Measurements from ENCODE around the gene KLHL40. TPM values are rescaled to one million over a fixed set of nuclear protein-coding genes. Genes with fewer than 3 reads are reported as not detected.

The KLHL40 gene
- total RNA-seq, 1 experiment from 2014 or later, result not detected

DNA sequence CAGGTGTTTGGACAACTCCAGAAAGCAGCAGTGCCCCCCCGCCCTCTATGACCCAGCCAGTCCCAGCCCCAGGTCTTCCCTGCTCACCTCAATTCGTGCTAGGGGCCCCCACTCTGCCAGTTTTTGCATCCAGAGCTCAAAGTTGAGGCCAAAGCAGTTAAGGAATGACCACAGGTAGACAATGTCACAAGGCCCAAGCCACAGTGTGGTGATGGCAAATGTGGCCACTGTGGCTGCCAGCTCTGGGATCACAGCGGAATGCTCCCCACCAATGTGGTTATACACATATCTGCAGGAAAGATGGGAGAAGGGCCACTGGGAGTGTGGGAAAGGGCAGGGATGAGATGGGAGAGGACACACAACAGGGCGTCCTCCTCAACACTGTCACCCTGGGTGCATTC lies 8.2 kb downstream of the KLHL40 start:
- Histone ChIP-seq H3K9me3 (ENCODE audit: low read depth, low read length, poor library complexity, severe bottlenecking) (no peaks in the 10 kb centered on the region), H3K4me3 (ENCODE audit: low read depth, low read length, poor library complexity, severe bottlenecking) (no peak overlapping the region), H3K27ac (ENCODE audit: low read depth, low read length, poor library complexity, severe bottlenecking) (no peak overlapping the region), H3K27me3 (replicated peaks; ENCODE audit: insufficient read depth, low read depth, low read length, poor library complexity) (no peaks in the 10 kb centered on the region), H3K36me3 (ENCODE audit: insufficient read depth, low read length, poor library complexity, severe bottlenecking) (no peaks in the 10 kb centered on the region), H3K4me1 (ENCODE audit: insufficient read depth, low read length, poor library complexity, severe bottlenecking) (no peaks in the 10 kb centered on the region)
- ChIA-PET POLR2A (ENCODE audit: low non-redundant PET) (no interaction called here), CTCF (no interaction called here)
- no peak for DNase-seq (ENCODE audit: low spot score)
- intact Hi-C loops (cut with micrococcal nuclease; ENCODE audit: unreplicated experiment), result no loop called here
- no peak for TF ChIP-seq EZH2 (IDR thresholded peaks at IDR 0.05; ENCODE audit: borderline replicate concordance, low read depth, low read length, poor library complexity, severe bottlenecking)
- TF ChIP-seq CTCF (conservative IDR thresholded peaks at IDR 0.05; ENCODE audit: low read depth, low read length), result no peak
- no TSS peak for BruUV-seq (replicated peaks)

DNA sequence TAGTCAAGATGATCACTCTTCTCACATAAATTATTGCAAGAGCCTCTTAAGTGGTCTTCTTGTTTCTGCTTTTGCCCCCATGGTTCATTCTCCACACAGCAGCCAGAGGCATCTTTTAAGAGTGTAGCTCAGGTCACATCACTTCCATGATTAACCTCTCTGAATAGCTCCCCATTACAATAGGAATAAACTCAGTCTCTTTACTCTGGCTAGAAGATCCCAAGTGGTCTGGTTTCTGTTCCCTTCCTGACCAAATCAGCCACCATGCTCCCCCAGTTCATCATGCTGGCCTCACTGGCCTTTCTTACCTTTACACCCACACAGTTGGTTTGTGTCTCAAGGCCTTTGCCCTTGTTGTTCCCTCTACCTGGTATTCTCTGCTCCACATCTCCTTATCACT lies 9.0 kb downstream of the KLHL40 start:
- BruUV-seq (replicated peaks), result no TSS peak
- POLR2A ChIA-PET (ENCODE audit: low non-redundant PET), result no interaction called here
- Histone ChIP-seq H3K27me3 (replicated peaks; ENCODE audit: insufficient read depth, low read depth, low read length, poor library complexity) (no peaks in the 10 kb centered on the region), H3K4me3 (ENCODE audit: low read depth, low read length, poor library complexity, severe bottlenecking) (no peak overlapping the region), H3K27ac (ENCODE audit: low read depth, low read length, poor library complexity, severe bottlenecking) (no peak overlapping the region), H3K36me3 (ENCODE audit: insufficient read depth, low read length, poor library complexity, severe bottlenecking) (no peaks in the 10 kb centered on the region), H3K4me1 (ENCODE audit: insufficient read depth, low read length, poor library complexity, severe bottlenecking) (no peaks in the 10 kb centered on the region), H3K9me3 (ENCODE audit: low read depth, low read length, poor library complexity, severe bottlenecking) (no peaks in the 10 kb centered on the region)
- TF ChIP-seq EZH2 (IDR thresholded peaks at IDR 0.05; ENCODE audit: borderline replicate concordance, low read depth, low read length, poor library complexity, severe bottlenecking), result no peak
- no peak for TF ChIP-seq CTCF (conservative IDR thresholded peaks at IDR 0.05; ENCODE audit: low read depth, low read length)
- intact Hi-C loops (cut with micrococcal nuclease; ENCODE audit: unreplicated experiment), result no loop called here
- CTCF ChIA-PET, result no interaction called here
- DNase-seq (ENCODE audit: low spot score), result no peak

DNA sequence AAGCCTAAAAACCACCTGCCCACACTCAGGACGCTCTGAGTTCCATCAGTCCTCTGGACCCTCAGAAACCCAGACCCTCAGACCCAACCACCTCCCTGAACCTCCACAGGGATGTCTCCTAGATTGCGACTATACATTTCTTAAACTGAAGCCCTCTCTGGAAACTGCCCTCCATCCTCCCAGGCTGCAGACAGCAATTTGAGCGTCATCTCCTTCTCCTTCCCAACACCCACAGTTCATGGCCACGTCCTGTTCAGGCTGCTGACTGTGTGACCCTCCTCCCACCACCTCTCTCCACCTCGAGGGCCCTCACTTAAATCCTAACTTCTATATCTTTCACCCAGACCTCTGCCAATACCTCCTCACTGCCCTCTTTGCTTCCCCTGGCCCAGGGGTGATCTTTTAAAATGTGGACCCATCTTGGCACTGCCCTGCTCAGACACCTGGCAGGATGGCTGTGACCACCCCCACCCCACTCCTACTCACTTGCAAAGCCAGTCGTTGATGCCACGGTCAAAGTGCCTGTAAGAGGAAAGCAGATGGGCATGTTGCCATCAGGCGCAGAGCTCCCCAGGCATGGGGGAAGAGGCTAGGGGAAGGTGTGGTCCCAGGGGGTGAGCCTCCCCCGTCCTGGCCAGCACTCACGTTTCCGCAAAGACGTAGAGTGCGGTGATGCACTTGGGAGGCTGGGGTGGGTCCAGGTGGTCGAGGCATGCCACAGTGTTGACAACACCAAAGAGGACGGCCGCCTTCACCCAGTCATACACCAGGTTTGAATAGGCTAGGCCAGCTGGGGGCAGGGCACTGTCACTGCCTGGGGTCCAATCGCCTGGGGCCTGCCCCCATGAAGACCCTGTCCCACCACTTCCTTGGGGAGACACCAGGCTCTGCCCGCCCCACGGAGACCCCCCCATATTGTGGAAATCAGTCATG lies 11.3 kb downstream of the KLHL40 start:
- intact Hi-C loops (cut with micrococcal nuclease; ENCODE audit: unreplicated experiment), result no loop called here
- no peaks in the 10 kb centered on the region for H3K36me3 ChIP-seq (ENCODE audit: insufficient read depth, low read length, poor library complexity, severe bottlenecking)
- CTCF ChIA-PET, result no interaction called here
- H3K4me1 ChIP-seq (ENCODE audit: insufficient read depth, low read length, poor library complexity, severe bottlenecking), result no peaks in the 10 kb centered on the region
- DNase-seq (ENCODE audit: low spot score), result no peak
- TF ChIP-seq CTCF (conservative IDR thresholded peaks at IDR 0.05; ENCODE audit: low read depth, low read length) (no peak), EZH2 (IDR thresholded peaks at IDR 0.05; ENCODE audit: borderline replicate concordance, low read depth, low read length, poor library complexity, severe bottlenecking) (no peak)
- H3K4me3 ChIP-seq (ENCODE audit: low read depth, low read length, poor library complexity, severe bottlenecking), result no peak overlapping the region
- no peaks in the 10 kb centered on the region for H3K27me3 ChIP-seq (replicated peaks; ENCODE audit: insufficient read depth, low read depth, low read length, poor library complexity)
- no peak overlapping the region for H3K27ac ChIP-seq (ENCODE audit: low read depth, low read length, poor library complexity, severe bottlenecking)
- no peaks in the 10 kb centered on the region for H3K9me3 ChIP-seq (ENCODE audit: low read depth, low read length, poor library complexity, severe bottlenecking)
- no TSS peak for BruUV-seq (replicated peaks)
- POLR2A ChIA-PET (ENCODE audit: low non-redundant PET), result no interaction called here
